Thoracic aorta endothelial cell (primary cell): ENCODE measurements around the gene PANX2. TPM values are rescaled to one million over a fixed set of nuclear protein-coding genes. Genes with fewer than 3 reads are reported as not detected.

Experiments
- total RNA-seq: library from RNA; depleted of rRNA; stranded (reverse); fragments of >200 nt; gene quantifications from 2 replicates; pipeline ENCODE4 v1.2.3, GENCODE V29; 2012

The PANX2 gene
- 1.7 TPM in 2 replicates for total RNA-seq

GRCh38 chr22:50170453-50171318, at the start of gene PANX2:
Gene PANX2, plus strand, starts transcription at chr22:50170731. Its CDS starts 0 bp downstream, at chr22:50170731.

GRCh38 chr22:50185375-50186087, 15.0 kb downstream of the PANX2 start, which contains the start of gene TRABD:
Gene TRABD, plus strand, starts transcription at chr22:50185913. Its CDS starts 7,148 bp downstream, at chr22:50193061.

GRCh38 chr22:50200461-50201190, 30.1 kb downstream of the PANX2 start, which contains the start of gene SELENOO:
Gene SELENOO, plus strand, starts transcription at chr22:50201011. Its CDS starts 26 bp downstream, at chr22:50201037.

Other genes with a start within 250 kb of the PANX2 start
- 104 and 136 TPM in 2 replicates for gene PIM3, start 210.0 kb upstream of the PANX2 start, total RNA-seq
- 0.13 and 0.22 TPM in 2 replicates for gene IL17REL, start 158.0 kb upstream of the PANX2 start, total RNA-seq
- gene TTLL8, start 112.4 kb upstream of the PANX2 start, total RNA-seq = not detected in 2 replicates
- not detected in 2 replicates for gene MLC1, start 85.3 kb upstream of the PANX2 start, total RNA-seq
- gene MOV10L1, start 80.7 kb upstream of the PANX2 start, total RNA-seq = 20.2 and 44.9 TPM in 2 replicates
- gene TRABD, start 15.2 kb downstream of the PANX2 start, total RNA-seq = 30.6 and 36.8 TPM in 2 replicates
- 18.5 and 21.0 TPM in 2 replicates for gene SELENOO, start 30.3 kb downstream of the PANX2 start, total RNA-seq
- gene TUBGCP6, start 74.3 kb downstream of the PANX2 start, total RNA-seq = 28.3 and 28.7 TPM in 2 replicates
- 17.0 and 17.4 TPM in 2 replicates for gene HDAC10, start 80.5 kb downstream of the PANX2 start, total RNA-seq
- 40.8 and 49.9 TPM in 2 replicates for gene MAPK12, start 91.0 kb downstream of the PANX2 start, total RNA-seq
- 10.1 and 10.8 TPM in 2 replicates for gene MAPK11, start 99.6 kb downstream of the PANX2 start, total RNA-seq
- 64.2 and 73.9 TPM in 2 replicates for gene PLXNB2, start 136.9 kb downstream of the PANX2 start, total RNA-seq
- 1.1 and 1.7 TPM in 2 replicates for gene DENND6B, start 156.3 kb downstream of the PANX2 start, total RNA-seq
- 47.9 and 48.7 TPM in 2 replicates for gene PPP6R2, start 172.6 kb downstream of the PANX2 start, total RNA-seq